CD1c-positive myeloid dendritic cell (primary cell): ENCODE data around the gene CALY.

Source experiments
- DNase-seq: peaks from one replicate; pipeline ENCODE4 v3.0.0-alpha.2; 2016; ENCODE audit errors: extremely low spot score

The CALY gene

DNA sequence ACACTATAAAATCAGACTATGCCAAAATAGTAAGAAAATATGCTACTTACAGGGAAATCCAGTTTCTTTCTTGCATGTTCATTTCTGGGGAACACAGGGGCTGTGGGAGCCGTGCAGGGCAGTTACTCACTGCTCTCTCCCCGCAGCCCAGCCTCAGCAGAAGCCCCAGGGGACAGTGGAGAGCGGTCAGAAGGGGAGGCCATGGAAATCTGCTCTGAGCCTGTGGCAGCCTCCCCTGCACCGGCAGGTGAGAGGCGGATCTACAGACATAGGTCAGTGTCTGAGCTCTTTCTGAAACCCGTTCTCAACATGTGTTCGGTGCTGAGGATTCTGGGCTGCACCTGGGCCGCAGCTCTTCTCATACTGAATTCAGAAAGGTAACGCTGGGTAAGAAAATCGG, 25.1 kb downstream of the CALY start:
- DNase-seq, result no peak

DNA sequence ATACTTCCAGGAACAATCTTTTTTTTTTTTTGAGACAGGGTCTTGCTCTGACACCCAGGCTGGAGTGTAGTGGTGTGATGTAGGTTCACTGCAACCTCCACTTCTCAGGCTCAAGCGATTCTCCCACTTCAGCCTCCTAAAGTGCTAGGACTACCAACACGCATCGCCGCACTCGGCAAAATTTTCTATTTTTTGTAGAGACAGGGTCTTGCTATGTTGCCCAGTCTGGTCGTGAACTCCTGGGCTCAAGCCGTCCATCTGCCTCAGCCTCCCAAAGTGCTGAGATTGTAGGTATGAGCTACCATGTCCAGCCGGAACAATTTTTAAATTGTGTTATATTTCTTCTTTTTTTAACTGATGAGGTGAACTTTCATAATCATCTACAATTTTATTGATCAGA, 25.9 kb downstream of the CALY start:
- no peak for DNase-seq

DNA sequence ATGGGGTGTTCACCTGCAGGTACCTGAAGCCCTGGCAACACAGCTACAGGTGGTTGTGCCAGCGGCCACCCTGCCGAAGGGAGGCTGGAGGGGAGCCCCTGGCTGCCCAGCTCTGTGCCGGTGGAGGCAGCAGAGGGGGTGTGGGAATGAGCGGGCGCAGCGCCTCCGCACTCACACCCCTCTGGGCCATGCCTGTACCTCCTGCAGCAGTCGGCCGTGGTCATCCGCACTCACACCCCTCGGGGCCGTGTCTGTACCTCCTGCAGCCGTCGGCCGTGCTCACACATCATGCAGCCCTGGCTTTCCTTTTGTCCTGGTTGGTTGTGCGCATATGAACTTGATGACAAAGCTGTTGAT, 26.3 kb downstream of the CALY start:
- no peak for DNase-seq

DNA sequence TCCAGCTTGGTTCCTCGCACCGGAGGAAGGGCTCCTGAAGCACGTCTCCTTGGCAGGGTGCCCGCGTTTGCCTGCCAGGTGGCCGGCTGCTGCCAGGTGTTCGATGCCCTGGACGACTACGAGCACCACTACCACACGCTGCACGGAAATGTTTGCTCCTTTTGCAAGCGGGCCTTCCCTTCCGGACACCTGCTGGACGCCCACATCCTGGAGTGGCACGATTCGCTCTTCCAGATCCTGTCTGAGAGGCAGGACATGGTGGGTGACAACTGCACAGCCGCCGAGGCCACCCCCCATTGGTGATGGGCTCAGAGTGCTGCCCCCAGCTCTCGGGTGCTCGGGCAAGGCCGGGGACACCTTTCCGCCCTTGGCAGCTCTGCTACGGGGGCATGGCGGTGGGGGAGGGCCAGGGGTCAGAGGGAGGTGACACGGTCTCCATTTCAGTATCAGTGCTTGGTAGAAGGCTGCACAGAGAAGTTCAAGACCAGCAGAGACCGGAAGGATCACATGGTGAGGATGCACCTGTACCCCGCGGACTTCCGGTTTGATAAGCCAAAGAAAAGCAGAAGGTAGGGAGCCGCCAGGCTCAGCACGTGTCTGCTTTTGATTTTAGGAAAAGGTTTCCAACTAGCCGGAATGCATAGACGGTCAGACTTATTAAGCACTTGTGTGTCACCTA, 26.8 kb downstream of the CALY start:
- no peak for DNase-seq

DNA sequence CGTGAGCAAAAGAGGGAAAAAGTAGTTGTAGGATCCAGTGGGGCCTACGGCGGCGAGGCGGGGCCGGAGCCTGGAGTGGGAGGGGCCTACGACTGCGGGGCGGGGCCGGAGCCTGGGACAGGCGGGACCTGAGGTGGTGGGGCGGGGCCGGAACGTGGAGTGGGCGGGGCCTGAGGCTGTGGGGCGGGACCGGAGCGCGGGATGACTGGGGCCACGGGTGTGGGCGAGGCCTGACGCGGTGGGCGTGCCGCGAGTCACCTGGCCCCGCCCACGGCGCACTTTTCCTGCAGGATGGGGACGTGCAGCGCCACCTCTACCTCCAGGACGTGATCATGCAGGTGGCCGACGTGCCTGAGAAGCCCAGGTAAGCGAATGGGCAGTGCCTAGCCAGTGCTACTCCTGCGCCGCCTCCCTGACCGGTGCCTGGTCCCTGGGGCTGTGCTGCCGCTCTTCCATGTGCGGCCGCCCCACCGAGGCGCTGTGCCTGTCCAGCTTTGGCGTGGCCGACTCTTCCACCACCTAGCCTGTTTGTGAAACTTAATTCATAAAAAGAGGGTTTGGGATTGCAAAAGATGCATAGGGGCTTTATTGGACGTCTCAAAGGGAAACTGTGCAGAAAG, 27.5 kb downstream of the CALY start:
- peak; percentile 94 for DNase-seq

GRCh38 chr10:133308421-133309099, 28.1 kb downstream of the CALY start, which contains the start of the genes TUBGCP2 and ZNF511:
TUBGCP2 (minus strand) TSS chr10:133308872; CDS start chr10:133302941, 5,931 bp downstream.
ZNF511 (plus strand) TSS chr10:133308914; CDS start chr10:133308944, 30 bp downstream.
- peak; percentile 95 for DNase-seq

GRCh38 chr10:133307776-133308420, 28.8 kb downstream of the CALY start:
- peak; percentile 74 for DNase-seq

DNA sequence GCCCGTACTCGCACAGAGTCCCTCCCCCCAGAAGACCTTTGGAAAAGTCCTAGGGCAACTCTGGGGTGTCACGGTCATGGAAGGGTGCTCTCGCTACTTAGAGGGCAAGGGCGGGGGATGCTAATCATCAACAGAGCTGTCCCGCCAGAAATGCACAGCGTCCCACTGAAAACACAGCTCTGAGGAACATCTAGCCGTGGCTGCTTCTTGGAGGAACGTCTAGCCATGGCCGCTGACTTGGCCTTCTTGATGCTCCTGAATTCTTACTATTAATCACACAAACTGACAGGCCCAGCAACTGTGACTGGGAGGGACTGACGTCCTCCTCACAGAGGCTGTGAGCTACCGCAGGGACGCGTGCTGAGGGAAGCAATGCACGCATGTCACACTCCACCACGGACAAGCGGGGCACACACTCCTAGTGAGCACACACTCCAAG, 29.7 kb downstream of the CALY start:
- DNase-seq, result no peak

- no peak for DNase-seq
Observed at GRCh38 chr10:133306097-133306476, 30.6 kb downstream of the CALY start.

DNA sequence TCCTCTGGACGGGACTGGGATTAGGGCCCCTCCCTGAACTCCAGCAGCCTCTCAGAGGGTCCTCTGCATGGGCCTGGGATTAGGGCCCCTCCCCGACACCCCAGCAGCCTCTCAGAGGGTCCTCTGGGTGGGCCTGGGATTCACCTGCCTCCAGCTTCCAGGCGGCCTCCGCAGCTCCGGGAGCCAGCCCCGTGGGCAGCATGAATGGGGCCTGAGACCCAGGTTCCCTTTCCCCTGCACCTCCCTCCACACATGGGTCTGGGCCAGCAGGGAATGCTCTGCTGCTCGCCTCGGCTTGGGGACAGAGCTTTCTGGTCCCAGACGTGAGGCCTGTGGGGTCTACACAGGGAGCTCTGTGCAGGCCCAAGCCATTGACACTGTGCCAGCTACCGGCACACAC, 33.5 kb downstream of the CALY start:
- no peak for DNase-seq

GRCh38 chr10:133302230-133302629, 34.5 kb downstream of the CALY start:
- DNase-seq, result no peak

GRCh38 chr10:133299738-133300137, 37.0 kb downstream of the CALY start:
- DNase-seq, result no peak

DNA sequence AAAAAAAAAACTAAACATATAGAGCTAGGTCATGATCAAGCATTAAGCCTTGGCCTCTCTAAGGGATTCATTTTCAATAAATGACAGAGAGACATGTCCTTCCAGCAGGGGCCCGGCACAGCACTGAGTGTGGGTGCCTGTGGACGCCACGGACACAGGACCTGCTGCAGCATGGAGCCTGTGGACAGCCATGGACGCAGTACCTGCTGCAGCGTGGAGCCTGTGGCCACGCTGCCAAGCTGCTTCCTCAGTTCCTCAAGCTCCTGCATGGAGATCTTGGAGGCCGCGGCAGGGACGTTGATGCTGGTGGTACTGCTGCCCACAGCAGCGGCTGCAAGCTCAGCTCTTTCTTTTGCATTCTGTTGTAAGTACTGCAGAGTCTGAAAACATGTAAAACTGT, 37.5 kb downstream of the CALY start:
- DNase-seq, result no peak

DNA sequence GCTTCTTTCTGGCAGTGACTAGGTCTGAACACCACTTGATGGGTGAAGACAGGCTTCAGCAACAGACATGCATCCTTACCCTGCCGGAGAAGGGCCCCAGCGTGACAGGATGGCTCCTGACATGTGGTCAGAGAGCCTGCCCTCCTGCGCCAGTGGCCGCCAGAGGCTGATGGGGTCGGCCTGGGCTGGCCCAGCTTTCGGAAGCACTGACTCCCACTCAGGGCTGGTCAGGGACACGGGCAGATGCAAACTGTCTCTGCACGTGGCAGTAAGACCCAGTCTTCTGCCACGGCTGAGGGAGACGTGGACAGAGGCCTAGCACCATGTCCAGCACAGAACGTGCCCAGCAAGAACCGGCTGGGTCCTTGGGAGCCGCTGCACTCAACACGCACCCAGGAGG, 38.2 kb downstream of the CALY start:
- DNase-seq, result no peak

- no peak for DNase-seq
Observed at GRCh38 chr10:133297504-133297903, 39.2 kb downstream of the CALY start.

- peak; percentile 21 for DNase-seq
Observed at GRCh38 chr10:133295426-133296320, 41.0 kb downstream of the CALY start.

DNA sequence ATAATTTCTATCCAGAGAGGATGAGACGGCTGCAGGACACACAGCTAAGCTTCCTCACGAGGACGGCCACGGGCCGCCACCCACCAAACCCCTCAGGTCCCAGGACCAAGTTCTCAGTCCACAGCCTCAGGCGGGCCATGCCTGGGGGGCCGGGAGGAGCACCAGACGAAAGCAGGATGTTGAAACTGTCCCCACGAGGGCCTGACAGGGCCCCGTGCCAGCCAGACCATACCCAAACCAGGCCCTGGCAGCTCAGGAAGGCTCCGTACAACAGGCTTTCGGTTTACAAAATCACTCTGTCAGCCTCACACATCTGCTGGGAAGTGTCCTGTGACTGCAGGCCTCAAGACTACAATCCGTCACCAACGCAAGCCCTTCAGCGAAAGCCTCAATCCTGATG, 42.5 kb downstream of the CALY start:
- DNase-seq, result peak; percentile 82

DNA sequence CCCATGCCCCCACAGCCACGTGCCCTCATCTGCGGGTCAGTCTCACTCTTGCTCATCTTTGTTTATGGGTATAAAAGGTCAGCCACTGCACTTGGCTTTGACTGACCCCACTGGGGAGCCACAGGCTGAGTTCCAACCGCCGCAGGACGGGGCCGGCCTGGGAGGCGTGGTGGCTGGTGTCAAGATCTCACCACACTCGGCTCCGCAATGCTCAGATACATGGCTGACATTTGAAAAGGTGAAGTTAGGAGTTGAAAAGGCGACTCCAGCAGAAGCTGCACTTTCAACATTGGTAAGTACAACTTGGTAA, 42.9 kb downstream of the CALY start:
- no peak for DNase-seq

- DNase-seq, result peak; percentile 89
Observed at GRCh38 chr10:133292919-133293809, 43.5 kb downstream of the CALY start.

GRCh38 chr10:133289761-133290160, 46.9 kb downstream of the CALY start:
- DNase-seq, result no peak
